A549 (cell line): ENCODE data around the gene TSC22D1.

ENCODE experiments used
- CTCF ChIP-seq: fragments of >200 bp; sonication (Bioruptor Twin); formaldehyde crosslinking; IDR thresholded peaks from 3 replicates; pipeline ENCODE4 v1.5.1; 2016
- JUNB ChIP-seq: fragments of >200 bp; sonication (Bioruptor Twin); formaldehyde crosslinking; IDR thresholded peaks from 2 replicates; pipeline ENCODE4 v1.6.1; 2016

GRCh38 chr13:44573071-44573470, 3.1 kb downstream of the TSC22D1 start:
- TF ChIP-seq JUNB (no peak), CTCF (no peak)
